HUDEP-2 (cell line): ENCODE data around the gene PCNX1.
A peak's percentile ranks its signal among the peaks of the same experiment; 100 is the strongest.
"Not testable (repeated sequence)": the region's sequence is repeated elsewhere in the genome, so short reads cannot be mapped to it uniquely, and the experiment has no call there.

ENCODE experiments used
- DNase-seq, 76 experiments: peaks; one replicate each; lab custom pipeline; 2025; ENCODE audit not compliant: unreplicated experiment in 76 of 76; lab: John Stamatoyannopoulos, UW

PCNX1 gene

DNA sequence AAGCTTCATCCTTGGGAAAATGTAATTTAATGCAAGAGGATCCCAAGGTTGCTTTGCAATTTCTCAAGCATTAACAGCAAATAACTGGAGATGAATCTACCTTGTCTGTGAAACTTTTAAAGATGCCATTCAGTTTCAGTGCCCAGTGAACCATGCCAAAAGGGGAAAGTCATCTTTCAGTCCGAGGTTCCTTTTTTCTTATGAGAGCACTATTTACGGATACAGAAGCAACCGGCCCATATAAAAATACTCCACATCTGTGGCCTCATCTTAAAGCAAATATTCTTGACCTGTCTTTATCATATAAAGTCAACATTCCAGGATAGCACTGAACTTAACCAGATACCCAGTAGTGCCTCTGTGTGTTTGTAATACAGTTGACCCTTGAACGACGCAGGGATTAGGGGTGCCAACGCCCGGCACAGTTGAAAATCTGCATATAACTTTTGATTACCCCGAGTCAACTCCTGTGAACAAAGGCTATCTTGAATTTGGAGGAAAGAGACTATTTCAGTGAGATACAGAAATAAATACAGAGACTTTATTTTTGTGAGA is 209.4 kb downstream of the PCNX1 start:
- no peak for DNase-seq

DNA sequence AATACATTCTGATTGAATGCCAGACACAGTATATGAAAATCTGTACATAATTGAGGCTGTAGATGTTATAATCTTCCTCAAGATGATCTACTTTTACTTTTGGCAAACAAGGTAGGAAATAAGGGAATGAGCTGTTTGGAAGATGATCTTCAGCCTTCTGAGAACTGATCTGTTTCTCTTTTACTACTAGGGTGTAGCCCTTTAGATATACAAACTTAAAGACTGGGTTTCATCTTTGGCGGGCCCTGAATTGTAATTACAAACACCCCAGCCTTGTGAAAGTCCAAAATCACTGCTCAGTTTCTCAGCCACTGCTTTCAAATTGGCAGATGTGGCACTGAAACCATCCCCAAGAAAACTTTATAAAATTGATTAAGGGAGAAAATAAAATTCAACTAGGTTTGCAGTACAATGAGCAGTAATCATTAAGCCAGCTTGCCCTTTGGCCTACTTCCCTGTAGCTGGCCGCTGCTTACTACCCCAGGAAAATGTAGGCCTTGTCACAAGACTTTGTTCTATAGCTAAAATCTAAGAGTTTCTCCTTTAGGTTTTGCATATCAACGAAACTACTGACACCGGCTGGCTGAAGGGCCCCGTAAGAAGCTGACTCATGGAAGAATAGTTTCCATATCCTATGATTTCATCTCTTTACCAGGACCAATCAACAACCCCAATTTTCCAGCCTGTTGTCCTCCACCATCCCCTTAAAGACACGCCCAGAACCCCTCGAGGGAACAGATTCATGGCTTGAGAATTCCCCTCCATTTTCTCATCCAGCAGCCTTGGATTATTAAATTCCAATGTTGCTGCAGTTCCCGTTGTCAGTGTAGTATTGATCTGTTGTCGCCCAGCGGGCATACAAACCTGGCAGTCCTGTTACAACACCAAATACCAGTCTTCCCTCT is 210.8 kb downstream of the PCNX1 start:
- peak in 2 of 76 experiments; percentile 4 to 7 for DNase-seq

DNA sequence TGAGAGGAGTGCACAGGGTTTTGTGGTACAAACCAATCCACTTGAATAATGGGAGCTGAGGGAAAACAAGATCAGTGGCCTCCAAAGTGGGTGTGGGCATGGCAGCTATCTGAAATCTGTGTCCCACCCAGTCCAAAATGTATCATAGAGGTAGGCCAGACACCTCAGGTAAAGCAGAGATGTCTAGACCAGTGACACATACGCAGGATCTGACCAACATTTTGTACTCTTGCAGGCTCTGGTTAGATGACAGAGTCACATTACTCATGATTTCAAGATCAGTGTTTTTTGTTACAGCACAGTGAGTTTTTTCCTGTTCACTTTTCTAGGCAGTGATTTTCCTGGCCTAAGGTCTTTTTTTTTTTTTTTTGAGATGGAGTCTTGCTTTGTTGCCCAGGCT is 211.8 kb downstream of the PCNX1 start:
- no peak for DNase-seq

DNA sequence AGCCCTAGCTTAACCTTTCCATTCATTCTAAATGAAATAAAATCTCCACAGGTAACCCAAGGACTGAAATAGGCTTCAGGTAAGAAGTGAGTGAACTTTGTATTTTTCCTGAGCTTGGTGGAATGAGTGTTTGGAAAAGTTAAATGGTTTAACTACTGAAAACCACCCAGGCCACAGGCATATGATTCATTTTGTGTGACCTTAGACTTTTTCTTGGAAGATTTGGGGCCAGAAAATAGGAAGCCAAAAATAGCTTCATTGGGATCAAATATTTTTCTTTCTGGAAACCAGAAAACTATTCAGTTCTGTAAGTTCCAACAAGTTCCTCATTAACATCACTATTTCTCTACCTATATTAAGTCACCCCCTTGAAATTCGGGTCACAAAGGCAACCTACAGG is 212.6 kb downstream of the PCNX1 start:
- DNase-seq = no peak

DNA sequence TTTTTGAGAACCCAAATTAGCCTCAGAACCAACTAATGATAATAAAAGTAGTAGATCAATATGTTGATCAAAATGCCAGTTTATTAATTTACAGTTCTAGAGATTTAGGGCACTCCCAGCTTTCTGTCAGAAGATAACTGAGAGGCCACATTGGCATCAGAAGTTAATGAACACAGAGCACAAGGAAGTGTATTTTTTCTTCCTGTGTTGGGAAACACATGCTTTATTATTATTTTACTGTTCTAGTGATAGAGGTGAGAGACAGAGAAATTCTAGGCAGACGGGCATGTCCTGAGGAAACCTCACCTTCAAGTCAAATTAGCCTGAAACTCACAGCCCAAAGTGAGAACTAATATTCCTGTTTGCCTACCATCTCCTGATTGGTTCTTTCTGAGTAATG is 213.7 kb downstream of the PCNX1 start:
- DNase-seq = no peak

DNA sequence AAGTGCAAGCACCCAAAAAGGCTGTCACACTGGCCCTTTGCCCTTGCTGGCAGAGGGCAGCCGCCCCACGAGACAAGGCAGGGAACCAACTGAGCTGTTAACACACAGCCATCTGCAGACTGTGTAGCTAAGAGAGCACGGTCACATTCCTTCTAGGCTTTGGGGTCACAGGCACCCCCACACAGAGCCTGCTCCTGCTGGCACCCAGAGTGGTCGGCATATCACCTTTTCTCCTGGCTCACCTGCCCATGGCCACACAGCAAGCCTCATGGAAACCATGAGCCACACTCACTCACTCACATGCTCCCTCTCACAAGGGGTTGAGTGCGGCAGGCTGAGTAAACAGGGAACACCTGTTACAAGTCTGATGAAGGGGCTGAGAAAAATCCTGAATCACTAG is 214.5 kb downstream of the PCNX1 start:
- DNase-seq = no peak

DNA sequence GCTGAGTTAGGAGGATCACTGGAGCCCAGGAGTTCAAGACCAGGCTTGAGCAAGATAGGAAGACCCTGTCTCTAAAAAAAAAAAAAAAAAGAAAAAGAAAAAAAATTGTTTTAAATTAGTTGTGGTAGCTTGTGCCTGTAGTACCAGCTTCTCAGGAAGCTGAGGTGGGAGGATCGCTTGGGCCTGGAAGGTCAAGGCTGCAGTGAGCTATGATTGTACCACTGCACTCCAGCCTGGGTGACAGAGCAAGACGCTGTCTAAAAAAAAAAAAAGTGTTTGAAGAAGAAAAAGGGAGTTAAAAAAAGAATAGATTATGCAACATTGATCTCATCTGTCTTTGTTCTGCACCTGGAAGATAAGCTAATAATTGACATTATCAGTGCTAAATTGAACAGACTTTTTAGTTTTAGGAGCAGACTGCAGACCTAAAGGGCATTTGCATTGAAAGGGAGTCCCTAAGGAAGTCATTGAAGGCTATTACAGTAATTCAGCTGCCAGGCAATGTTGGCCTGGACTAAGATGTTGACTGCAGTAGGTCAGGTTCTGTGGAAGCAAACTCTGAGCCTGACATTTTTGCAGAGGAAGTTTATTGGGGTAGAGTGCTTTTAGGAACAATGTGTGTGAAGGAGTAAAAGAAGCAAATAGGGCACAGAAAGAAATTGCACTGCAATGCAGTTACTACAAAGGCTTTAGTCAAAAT is 215.8 kb downstream of the PCNX1 start:
- DNase-seq = no peak

DNA sequence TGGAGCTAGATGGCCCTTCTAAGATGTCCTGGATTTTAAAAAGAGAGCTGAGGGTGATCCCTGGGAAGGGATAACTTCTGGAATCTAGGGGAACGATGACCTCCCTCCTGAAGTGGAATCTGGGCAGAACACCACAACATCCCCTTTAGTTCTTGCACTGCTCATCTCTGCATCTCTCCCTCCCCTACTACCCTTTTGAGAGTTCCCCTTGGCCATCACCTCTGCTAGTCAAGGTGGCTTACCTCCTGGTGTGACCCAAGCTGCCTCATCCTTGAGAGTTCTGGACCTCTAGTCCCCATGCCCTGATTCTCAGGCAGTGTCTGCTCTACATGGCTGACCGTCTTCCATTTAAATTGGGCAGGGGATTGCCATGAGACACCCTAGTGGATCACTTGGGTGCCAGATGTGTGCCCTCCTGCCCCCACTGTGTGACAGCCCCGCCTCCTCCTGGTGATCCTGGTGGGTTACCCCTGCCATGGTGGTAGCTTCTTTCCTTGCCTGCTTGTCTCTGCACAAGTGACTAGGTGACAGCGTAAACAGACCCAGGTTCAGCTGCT is 216.4 kb downstream of the PCNX1 start:
- no peak for DNase-seq

DNA sequence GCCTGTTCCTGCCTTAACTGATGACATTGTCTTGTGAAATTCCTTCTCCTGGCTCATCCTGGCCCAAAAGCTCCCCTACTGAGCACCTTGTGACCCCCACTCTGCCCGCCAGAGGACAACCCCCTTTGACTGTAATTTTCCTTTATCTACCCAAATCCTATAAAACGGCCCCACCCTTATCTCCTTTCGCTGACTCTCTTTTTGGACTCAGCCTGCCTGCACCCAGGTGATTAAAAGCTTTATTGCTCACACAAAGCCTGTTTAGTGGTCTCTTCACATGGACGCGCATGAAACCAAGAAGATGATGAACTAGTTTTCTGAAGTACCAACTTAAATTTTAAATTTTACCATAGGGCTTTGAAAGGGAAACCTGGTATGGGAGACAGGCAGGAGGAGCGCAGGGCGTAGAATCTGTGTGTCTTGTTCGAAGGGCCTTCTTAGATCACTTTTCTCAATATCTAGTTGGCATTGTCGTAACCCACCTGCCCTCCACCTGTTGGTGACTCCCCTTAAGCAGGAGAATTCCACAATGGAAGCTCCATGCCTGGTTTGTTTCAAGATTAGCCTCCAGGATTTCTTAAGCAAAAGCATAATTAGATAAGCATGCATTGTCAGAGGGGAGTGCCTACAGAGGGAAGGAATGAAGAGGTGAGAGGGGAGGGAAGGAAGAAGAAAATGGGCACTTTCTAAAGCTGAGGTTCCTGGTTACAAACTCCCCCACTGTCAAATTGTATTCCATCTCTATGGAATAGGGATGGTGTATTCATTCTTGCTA is 222.6 kb downstream of the PCNX1 start:
- DNase-seq = not testable (repeated sequence)

DNA sequence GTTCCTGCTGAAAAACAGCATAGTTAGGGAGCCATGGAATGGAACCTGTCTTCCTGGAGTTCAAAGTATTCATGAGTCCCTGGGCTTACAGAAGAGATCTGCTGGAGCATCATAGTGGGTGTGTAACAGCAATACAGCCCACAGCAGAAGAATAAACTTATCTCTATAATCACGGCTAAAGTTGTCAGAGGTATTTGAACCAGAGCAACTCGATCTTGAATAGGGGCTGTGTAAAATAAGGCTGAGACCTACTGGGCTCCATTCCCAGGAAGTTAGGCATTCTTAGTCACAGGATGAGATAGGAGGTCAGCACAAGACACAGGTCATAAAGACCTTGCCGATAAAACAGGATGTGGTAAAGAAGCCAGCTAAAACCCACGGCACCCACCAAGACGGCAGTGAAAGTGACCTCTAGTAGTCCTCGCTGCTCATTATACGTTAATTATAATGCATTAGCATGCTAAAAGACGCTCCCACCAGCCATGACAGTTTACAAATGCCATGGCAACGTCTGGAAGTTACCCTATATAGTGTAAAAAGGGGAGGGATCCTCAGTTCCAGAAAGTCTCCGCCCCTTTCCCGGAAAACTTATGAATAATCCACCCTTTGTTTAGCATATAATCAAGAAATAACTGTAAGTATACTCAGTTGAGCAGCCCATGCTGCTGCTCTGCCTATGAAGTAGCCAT is 223.4 kb downstream of the PCNX1 start:
- no peak for DNase-seq

DNA sequence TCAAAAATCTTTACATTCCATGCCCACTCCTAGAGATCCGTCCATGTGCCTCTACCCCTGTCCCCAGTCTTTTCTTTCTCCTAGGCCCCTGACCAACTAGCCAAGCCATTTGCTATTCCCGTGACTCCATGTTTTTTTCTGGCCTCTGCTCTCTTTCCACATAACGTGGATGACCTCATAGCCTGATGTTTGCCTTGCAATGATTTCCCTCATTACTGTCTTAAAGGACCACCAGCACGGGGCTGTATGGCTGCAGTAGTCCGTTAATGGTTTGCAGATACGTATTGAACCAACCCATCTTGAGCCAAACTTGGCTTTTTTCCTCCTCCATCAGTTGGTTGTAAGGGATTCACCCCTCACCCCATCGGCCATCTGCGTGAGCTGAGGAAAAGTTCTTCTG is 226.0 kb downstream of the PCNX1 start:
- DNase-seq = no peak

DNA sequence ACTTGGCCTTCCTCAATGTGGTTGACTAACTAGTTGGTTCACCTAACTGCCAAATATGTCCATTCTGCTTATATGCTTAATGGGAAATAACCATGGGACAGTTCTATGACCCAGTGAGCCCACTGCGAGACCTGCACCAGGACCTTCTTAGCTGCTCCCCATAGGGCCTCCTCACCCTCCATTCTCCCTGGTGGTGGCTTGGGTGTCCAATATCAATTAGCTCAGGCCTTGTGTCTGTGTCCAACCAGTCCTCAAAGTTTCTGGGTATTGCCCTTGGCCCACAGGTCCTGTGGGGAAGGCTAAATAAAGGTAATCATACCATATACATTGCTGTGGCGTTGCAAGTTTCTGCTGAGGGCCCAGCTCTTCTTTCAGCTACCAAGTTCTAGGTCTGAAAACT is 228.2 kb downstream of the PCNX1 start:
- no peak for DNase-seq

DNA sequence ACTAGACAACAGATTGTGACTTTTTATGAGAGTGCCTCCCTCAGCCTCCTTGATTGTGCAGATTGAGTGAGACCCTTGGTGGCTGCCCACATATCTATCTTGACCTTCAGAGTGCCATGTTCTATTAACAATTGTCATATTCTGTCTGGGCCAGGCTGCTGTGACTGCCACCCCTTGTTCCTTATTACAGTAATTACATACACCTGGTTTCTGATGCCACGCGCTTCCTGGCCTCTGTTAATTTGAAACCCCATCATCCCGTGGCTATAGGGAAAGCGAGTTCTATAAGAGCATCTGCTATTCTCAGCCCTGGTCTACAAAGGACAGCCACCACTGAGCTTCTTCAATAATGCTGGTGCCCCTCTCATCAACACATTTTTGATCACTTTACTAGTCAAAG is 228.7 kb downstream of the PCNX1 start:
- no peak for DNase-seq

DNA sequence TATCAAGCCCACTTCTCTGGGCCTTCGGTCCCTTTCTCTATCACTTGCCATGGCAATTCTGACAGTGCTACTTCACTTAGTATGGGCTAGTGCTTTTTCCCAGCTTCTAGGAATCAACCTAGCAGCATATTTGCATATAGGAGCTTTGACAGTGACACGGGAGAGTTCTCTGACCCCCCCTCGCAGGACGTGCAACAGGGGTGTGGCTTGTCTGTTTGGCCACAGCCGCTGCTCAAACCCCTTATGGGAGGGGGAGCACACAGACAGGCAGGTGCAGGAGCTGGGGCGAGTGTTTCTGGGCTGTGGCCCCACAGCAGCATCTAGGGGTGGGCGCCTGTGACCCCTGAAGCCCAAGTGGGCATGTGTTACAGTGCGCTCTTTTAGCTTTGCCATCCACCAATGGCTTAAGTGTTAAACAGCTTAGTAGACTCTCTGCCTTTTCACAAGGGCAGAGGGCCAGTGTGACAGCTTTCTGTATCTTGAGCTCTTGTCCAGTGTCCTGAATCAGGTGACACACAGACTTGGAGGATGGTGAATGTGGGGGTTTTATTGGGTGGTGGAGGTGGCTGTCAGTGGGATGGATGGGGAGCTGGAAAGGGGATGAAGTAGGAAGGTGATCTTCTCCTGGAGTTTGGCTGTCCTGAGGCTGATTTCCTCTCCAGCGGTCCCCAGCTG is 229.3 kb downstream of the PCNX1 start:
- DNase-seq = no peak

DNA sequence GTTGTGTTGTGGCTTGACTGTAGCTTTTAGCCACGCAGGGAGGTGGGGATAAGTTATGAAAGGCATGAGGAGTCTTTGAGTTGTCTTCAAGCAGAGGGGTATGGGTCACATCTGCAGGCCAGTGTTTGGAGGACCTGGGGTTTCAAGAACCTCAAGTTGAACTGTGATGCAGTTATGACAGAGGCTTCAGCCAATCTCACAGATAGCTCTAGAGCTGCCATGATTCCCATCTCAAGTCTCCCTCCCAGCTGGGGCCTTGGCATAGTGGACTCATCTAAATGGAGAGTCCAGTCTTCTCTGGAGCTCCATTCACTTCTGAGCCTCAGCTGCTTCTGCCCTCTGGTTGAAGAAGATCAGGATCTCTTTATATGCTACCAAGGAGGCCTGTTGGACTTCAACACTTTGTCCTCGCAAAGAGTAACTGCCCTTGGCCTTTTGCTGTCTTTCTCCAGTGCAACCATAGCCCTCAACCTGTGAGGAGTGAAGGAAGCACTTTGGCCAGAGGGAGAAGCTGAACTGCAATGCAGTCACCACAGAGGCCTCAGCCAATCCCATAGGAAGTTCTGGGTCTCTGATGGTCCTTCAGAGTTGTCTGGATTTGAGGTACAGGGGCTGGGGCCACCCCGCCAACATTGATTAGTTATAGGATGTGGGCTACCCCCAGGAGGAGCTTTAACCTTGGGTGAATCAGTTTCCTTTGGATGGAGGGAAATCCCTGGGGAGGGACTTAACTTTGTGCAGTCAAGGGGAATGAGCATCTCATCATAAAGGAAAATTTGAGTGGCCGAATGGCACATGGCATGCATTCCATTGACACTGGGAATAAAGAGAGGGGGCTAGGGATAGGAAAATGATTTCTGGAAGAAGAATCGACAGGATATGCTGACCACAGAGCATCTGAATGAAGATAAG is 230.5 kb downstream of the PCNX1 start:
- no peak for DNase-seq

DNA sequence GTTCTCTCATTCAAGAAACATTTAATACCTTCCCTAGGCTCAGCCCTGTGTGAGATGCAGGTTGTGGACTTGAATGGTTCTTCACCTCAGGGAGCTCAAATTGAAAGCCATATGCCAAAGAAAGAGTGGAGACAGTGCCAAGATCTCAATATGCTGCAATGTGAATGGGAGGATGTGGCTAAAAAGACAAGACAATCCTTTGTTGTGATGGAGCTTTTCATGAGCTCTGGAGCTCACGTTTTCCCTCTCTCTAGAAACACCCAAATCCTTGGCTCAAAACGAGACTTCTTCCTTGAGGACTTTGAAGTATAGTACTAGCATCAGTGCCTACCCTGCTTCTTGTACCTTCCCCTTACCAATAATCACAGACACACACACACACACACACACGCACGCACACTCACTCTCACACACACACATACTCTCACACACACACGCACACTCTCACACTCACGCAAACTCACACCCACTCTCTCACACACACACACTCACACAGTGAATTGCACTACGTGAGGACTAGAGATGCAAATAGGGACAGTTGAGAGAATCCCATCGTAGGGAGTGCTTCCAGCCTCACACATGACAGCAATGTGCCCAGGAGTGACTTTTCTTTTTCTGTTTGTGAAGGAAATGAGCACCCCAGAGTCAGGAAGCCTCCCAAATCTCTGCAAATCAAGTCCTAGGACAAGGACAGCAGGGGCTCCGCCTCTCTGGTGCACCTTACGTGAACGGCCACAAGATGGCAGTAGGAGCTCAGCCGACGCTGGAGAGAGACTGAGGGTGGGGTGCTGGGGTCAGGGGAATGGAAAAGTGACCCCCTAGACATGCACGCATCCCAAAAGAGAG is 231.4 kb downstream of the PCNX1 start:
- DNase-seq = peak in 34 of 76 experiments; percentile 2 to 40 (median 13)

DNA sequence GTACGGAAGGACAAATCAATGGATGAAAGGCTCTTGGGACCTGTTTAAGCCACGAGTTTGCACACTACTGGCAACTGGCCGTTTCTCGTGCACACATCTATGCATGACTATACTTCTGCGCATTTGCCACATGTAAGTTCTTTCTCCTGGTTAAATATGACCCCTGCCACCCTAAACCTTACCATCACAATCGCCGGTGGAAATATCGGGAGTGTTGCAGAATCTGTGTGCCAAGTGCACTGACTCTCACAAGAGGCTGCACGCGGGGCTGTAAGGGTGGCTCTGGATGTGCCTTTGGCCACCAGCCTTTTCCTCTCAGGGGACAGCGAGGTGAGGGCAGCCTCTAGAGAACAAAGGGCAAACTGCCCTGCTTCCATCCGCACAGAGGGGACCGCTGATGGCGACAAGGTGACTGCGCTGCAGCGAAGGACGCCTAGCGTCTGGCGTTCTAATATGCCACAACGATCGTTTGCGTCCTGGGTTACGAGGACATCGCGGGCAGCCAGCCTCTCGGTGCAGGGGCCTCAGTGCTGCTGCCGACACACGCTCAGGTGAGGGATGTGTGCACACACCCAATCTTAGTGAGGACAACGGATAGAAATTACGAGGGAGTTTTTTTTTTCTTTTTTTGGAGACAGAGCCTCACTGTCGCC is 232.2 kb downstream of the PCNX1 start:
- DNase-seq = no peak
